ENCODE results near the gene ADGRV1.

- TF ChIP-seq, protein P1, sequence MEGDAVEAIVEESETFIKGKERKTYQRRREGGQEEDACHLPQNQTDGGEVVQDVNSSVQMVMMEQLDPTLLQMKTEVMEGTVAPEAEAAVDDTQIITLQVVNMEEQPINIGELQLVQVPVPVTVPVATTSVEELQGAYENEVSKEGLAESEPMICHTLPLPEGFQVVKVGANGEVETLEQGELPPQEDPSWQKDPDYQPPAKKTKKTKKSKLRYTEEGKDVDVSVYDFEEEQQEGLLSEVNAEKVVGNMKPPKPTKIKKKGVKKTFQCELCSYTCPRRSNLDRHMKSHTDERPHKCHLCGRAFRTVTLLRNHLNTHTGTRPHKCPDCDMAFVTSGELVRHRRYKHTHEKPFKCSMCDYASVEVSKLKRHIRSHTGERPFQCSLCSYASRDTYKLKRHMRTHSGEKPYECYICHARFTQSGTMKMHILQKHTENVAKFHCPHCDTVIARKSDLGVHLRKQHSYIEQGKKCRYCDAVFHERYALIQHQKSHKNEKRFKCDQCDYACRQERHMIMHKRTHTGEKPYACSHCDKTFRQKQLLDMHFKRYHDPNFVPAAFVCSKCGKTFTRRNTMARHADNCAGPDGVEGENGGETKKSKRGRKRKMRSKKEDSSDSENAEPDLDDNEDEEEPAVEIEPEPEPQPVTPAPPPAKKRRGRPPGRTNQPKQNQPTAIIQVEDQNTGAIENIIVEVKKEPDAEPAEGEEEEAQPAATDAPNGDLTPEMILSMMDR (IDR thresholded peaks at IDR 0.05; ENCODE audit: borderline replicate concordance, extremely low read depth, low read length, poor library complexity, severe bottlenecking): no peak
- TF ChIP-seq EZH2 (IDR thresholded peaks at IDR 0.05; ENCODE audit: borderline replicate concordance, low read depth, low read length, severe bottlenecking): no peak
Observed at GRCh38 chr5:90746119-90746518, 187.5 kb downstream of the ADGRV1 start.

Measured in DND-41 (cell line).